Suprapubic skin (tissue), 3 donors: ENCODE data around the gene CFAP46.

Source experiments
- CTCF ChIP-seq, 2 donors: fragments of 200-600 bp in 1 of 2; fragments of 450-650 bp in 1 of 2; sonication (generic) in 1 of 2; IDR thresholded peaks; one replicate each; pipeline ENCODE4 v1.5.1; 2016 to 2019; ENCODE audit warnings: antibody characterized with exemption in 2 of 2, mild to moderate bottlenecking in 1 of 2, moderate library complexity in 1 of 2
- EP300 ChIP-seq: sonication (generic); formaldehyde crosslinking; IDR thresholded peaks from one replicate; pipeline ENCODE4 v1.6.1; 2017; ENCODE audit warnings: antibody characterized with exemption
- POLR2A ChIP-seq, 2 donors: fragments of 450-650 bp; IDR thresholded peaks; one replicate each; pipeline ENCODE4 v1.6.1; 2017; ENCODE audit warnings: antibody characterized with exemption in 2 of 2, mild to moderate bottlenecking in 2 of 2, moderate library complexity in 2 of 2

- no peak for TF ChIP-seq CTCF (IDR thresholded peaks at IDR 0.05)
- TF ChIP-seq POLR2A (IDR thresholded peaks at IDR 0.05): no peak
- TF ChIP-seq EP300: no peak
Observed at GRCh38 chr10:132908621-132909295, 33.6 kb downstream of the CFAP46 start.
